Karpas-422 (cell line): ENCODE results near the gene MCM3AP. TPM values are rescaled to one million over a fixed set of nuclear protein-coding genes. Genes with fewer than 3 reads are reported as not detected.
"Not testable (repeated sequence)": the region's sequence is repeated elsewhere in the genome, so short reads cannot be mapped to it uniquely, and the experiment has no call there.

Experiments
- DNase-seq: peaks from one replicate; pipeline ENCODE4 v3.0.0-alpha.2; 2015
- H2AFZ ChIP-seq: fragments of 200-600 bp; sonication (generic); 2 replicates; pipeline ENCODE4 v1.6.1; 2014; ENCODE audit warnings: antibody characterized with exemption, low read length, mixed read lengths
- H3K27ac ChIP-seq: fragments of 200-600 bp; sonication (generic); 2 replicates; pipeline ENCODE4 v1.5.1; 2014; ENCODE audit warnings: mild to moderate bottlenecking, low read length, moderate library complexity
- H3K27me3 ChIP-seq: fragments of 200-600 bp; sonication (generic); 2 replicates; pipeline ENCODE4 v1.6.1; 2014; ENCODE audit warnings: low read length, mixed read lengths
- H3K36me3 ChIP-seq: fragments of 200-600 bp; sonication (generic); 2 replicates; pipeline ENCODE4 v1.6.1; 2014; ENCODE audit warnings: low read length, mixed read lengths; ENCODE audit not compliant: insufficient read depth
- H3K4me1 ChIP-seq: fragments of 200-600 bp; sonication (generic); 2 replicates; pipeline ENCODE4 v1.6.1; 2014; ENCODE audit warnings: mild to moderate bottlenecking, low read length, mixed read lengths
- H3K4me2 ChIP-seq: fragments of 200-600 bp; sonication (generic); 2 replicates; pipeline ENCODE4 v1.6.1; 2014; ENCODE audit warnings: low read length, low read depth, mild to moderate bottlenecking; ENCODE audit not compliant: poor library complexity, severe bottlenecking
- H3K4me3 ChIP-seq: fragments of 200-600 bp; sonication (generic); 2 replicates; pipeline ENCODE4 v1.5.1; 2014; ENCODE audit warnings: mild to moderate bottlenecking, antibody characterized with exemption, low read length, mixed read lengths
- H3K79me2 ChIP-seq: fragments of 200-600 bp; sonication (generic); 2 replicates; pipeline ENCODE4 v1.6.1; 2014; ENCODE audit warnings: mild to moderate bottlenecking, low read length, mixed read lengths
- H3K9ac ChIP-seq: fragments of 200-600 bp; sonication (generic); 2 replicates; pipeline ENCODE4 v1.6.0; 2014; ENCODE audit warnings: low read length
- H3K9me2 ChIP-seq: fragments of 200-600 bp; sonication (generic), shearing (Covaris generic); replicated peaks from 2 replicates; pipeline ENCODE4 v1.6.0; 2014; ENCODE audit warnings: mild to moderate bottlenecking, low read length, moderate library complexity; ENCODE audit not compliant: insufficient read depth
- H3K9me3 ChIP-seq: fragments of 300-700, 200-600 bp; sonication (generic); 2 replicates; pipeline ENCODE4 v1.6.1; 2014; ENCODE audit warnings: low read length, mixed read lengths
- H4K20me1 ChIP-seq: fragments of 200-600 bp; sonication (generic); 2 replicates; pipeline ENCODE4 v1.6.1; 2014; ENCODE audit warnings: mild to moderate bottlenecking, antibody characterized with exemption, low read length, low read depth; ENCODE audit not compliant: insufficient read depth
- total RNA-seq: library from RNA; depleted of rRNA; stranded (reverse); fragments of >200 nt; shearing (Covaris generic); gene quantifications from 2 replicates; pipeline ENCODE4 v1.2.3, GENCODE V29; 2014; ENCODE audit warnings: low replicate concordance

MCM3AP gene
- total RNA-seq, 1 experiment from 2014 or later, result 60.5 TPM

DNA sequence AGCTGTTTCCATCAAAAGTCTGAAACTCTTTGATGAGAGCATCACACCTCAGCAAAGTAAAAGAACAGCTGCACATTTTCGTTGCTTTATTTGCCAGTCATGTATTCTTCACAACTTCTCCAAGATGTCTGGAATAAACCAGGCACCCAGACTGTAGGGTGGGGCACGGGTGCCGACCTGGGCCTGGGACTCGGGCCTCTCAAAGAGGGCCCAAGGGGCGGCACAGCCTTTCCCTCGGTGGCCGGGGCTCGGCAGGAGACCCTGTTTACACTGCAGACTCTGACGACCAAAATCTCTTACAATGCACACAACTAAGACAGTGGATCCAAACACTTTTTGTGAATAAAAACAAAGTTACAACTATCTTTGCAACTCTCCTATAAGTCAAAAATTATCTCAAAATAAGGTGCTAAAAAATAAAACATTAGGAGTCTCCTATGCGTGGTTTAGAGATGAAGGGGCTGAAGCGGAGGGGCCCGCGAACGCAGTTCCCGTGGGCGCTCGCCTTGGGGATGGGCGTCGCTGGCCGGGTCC, 57.5 kb downstream of the MCM3AP start:
- peaks cover 38% of the 10 kb centered on the region for H3K4me1 ChIP-seq
- H3K27ac ChIP-seq, result peak overlapping the region; percentile 63
- peak overlapping the region; percentile 88 for H2AFZ ChIP-seq
- no peaks in the 10 kb centered on the region; the same call in 1 of the 2 replicates for H4K20me1 ChIP-seq
- H3K36me3 ChIP-seq, result peaks cover 33% of the 10 kb centered on the region
- H3K79me2 ChIP-seq, result peaks cover 82% of the 10 kb centered on the region
- H3K4me3 ChIP-seq, result peak overlapping the region; percentile 75
- H3K9me3 ChIP-seq, result no peaks in the 10 kb centered on the region
- no peaks in the 10 kb centered on the region for H3K9me2 ChIP-seq
- peak overlapping the region; percentile 91 for H3K4me2 ChIP-seq
- peak overlapping the region; percentile 81 for H3K9ac ChIP-seq
- no peaks in the 10 kb centered on the region for H3K27me3 ChIP-seq
- peak; percentile 56 for DNase-seq

DNA sequence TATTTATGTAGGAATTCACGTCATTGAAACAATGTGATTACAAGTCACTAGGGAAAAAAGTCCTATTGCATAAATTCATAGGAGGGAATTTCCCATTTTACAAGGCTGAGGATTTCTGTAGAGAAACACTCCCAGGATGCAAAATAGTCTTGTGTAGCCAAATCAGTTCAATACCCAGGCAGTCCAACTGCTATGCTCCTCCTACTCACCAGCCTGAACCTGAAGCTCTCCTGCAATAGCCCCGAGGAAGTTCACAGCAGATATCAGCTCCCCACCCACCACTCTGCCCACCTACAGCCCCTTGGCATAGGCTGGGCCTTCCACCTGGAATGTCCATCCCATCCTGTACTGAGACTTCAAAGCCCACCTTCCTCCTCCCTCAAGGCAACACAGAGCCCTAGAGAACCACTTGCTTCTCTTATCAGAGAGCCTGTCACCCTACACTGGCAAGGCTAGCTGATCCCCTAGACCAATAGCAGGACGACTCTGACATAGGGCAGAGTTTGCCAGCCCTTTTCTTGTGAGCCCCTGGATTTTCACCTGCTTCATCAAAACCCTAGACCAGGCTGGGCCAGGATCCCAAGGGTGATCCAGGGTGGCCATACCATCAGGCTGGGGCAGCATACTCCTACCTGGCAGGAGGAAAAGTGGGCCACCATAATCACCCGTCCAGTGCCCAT, 58.4 kb downstream of the MCM3AP start:
- Histone ChIP-seq H3K9me3 (no peaks in the 10 kb centered on the region), H3K9me2 (no peaks in the 10 kb centered on the region), H3K4me3 (peak overlapping the region; percentile 75), H3K4me2 (peak overlapping the region; percentile 91), H3K79me2 (peaks cover 80% of the 10 kb centered on the region), H4K20me1 (no peaks in the 10 kb centered on the region; the same call in 1 of the 2 replicates), H3K36me3 (peaks cover 25% of the 10 kb centered on the region), H3K27ac (peak overlapping the region; percentile 63), H3K9ac (peak overlapping the region; percentile 81), H2AFZ (no peak overlapping the region), H3K27me3 (no peaks in the 10 kb centered on the region), H3K4me1 (peaks cover 38% of the 10 kb centered on the region)
- peak; percentile 76 for DNase-seq

DNA sequence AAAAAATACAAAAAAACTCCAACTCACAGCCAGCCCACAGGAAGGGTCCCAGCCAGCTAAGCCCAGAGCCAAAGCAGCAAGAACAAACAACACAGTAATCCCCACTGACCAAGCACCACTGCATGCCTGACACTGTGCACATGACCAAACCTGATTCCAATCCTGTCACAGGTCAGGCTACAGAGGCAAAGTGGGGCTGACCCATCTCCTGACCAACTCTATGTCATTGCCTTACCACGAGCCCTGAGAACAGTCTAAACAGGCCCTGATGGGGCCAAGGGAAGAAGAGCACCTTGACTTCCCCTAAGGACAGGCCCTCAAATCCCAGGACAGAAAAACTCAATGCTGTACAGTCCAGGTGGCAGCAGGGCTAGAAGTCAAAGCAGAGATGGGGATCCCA, 59.3 kb downstream of the MCM3AP start:
- H3K9me3 ChIP-seq, result no peaks in the 10 kb centered on the region
- H3K27ac ChIP-seq, result peak overlapping the region; percentile 63
- peaks cover 75% of the 10 kb centered on the region for H3K79me2 ChIP-seq

DNA sequence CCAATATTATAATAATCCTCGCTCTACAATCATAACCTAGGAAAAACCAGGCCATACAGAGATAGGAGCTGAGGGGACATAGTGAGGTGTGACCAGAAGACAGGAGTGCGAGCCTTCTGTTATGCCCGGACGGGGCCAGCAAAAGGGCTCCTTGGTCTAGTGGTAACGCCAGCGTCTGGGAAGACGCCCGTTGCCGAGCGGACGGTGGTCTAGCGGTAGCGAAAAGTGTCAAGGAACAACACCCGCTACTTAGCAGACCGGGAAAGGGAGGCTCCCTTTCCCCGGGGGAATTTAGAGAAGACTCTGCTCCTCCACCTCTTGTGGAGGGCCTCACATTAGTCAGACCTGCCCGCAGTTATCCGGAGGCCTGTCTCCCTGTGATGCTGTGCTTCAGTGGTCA, 61.8 kb downstream of the MCM3AP start:
- not testable (repeated sequence) for H3K9me2 ChIP-seq, H3K4me2 ChIP-seq, H2AFZ ChIP-seq, DNase-seq, H3K36me3 ChIP-seq, H3K27me3 ChIP-seq, H3K4me3 ChIP-seq, H3K9me3 ChIP-seq, H4K20me1 ChIP-seq, H3K27ac ChIP-seq, H3K9ac ChIP-seq
- Histone ChIP-seq H3K4me1 (peaks cover 21% of the 10 kb centered on the region), H3K79me2 (peaks cover 55% of the 10 kb centered on the region)

More for the DNA sequence above, 59.3 kb downstream of the MCM3AP start:
- peaks cover 36% of the 10 kb centered on the region for H3K4me1 ChIP-seq
- H3K9ac ChIP-seq, result peak overlapping the region; percentile 81
- no peaks in the 10 kb centered on the region for H3K27me3 ChIP-seq
- H3K9me2 ChIP-seq, result no peaks in the 10 kb centered on the region
- DNase-seq, result no peak
- peak overlapping the region; percentile 75; the same call in 1 of the 2 replicates for H3K4me3 ChIP-seq
- H3K36me3 ChIP-seq, result peaks cover 16% of the 10 kb centered on the region
- peak overlapping the region; percentile 91 for H3K4me2 ChIP-seq
- H2AFZ ChIP-seq, result no peak overlapping the region
- no peaks in the 10 kb centered on the region; the same call in 1 of the 2 replicates for H4K20me1 ChIP-seq

DNA sequence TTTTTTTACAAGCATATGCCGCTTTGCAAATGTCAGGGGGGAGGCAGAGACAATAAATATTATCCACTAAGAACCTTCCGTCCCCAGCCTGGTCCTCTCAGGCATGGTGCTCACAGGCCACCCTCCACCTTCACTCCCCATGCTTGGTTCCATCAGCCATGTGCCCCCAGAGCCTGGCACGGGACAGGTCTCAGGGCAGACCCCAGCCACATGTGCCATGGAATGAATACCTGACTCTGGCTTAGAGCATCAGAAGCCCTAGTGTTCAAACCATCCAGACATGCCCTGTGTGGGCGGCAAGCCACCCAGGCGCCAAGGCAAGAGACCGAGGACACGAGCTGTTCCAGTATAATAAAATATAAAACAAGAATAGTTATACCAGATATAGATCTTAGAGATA, 62.2 kb downstream of the MCM3AP start:
- DNase-seq, result no peak
- H3K36me3 ChIP-seq, result peaks cover 6% of the 10 kb centered on the region; the same call in 1 of the 2 replicates
- H2AFZ ChIP-seq, result no peak overlapping the region
- peaks cover 53% of the 10 kb centered on the region for H3K79me2 ChIP-seq
- H3K4me2 ChIP-seq, result no peak overlapping the region
- no peaks in the 10 kb centered on the region for H3K9me2 ChIP-seq
- no peaks in the 10 kb centered on the region for H3K9me3 ChIP-seq
- H3K4me3 ChIP-seq, result no peak overlapping the region
- no peak overlapping the region for H3K9ac ChIP-seq
- no peaks in the 10 kb centered on the region for H3K27me3 ChIP-seq
- H4K20me1 ChIP-seq, result no peaks in the 10 kb centered on the region; the same call in 1 of the 2 replicates
- peaks cover 21% of the 10 kb centered on the region for H3K4me1 ChIP-seq
- no peak overlapping the region for H3K27ac ChIP-seq

DNA sequence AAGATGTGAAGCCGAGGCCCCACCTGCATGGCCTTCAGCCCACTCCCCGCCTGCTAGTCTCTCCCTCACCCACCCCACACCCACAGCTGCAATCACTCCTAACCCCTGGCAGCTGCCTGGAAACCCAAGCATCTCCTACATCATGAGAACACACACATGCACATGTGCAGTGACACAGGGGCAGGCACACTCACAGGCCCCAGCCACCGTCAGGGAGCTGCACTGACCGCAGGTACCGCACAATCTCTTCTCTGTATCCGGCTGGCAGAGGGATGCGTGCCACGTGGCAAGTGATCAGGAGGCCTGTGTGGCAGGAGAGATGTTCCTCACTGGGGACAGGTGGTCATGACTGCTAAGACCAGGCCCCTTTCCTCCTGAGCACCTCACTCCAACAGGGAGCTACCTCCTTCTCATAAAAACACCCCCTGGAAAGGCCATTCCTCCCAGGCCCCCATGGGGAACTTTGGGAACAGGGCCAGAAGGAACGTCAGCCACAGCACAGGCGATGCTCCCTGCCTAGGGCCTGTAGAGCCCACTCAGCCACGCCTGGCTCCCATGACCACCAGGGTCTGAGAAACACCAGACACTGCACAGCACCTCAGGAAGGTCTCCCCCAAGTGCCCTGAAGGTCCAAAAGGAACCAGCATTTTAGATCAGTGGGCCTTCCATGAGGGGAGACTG, 62.8 kb downstream of the MCM3AP start:
- Histone ChIP-seq H3K4me2 (no peak overlapping the region), H3K9me3 (no peaks in the 10 kb centered on the region), H4K20me1 (no peaks in the 10 kb centered on the region; the same call in 1 of the 2 replicates), H3K27me3 (no peaks in the 10 kb centered on the region), H3K9me2 (no peaks in the 10 kb centered on the region), H3K4me3 (no peak overlapping the region), H2AFZ (no peak overlapping the region), H3K9ac (no peak overlapping the region), H3K27ac (no peak overlapping the region), H3K4me1 (peaks cover 18% of the 10 kb centered on the region), H3K36me3 (peaks cover 6% of the 10 kb centered on the region; the same call in 1 of the 2 replicates), H3K79me2 (peaks cover 46% of the 10 kb centered on the region)
- no peak for DNase-seq

DNA sequence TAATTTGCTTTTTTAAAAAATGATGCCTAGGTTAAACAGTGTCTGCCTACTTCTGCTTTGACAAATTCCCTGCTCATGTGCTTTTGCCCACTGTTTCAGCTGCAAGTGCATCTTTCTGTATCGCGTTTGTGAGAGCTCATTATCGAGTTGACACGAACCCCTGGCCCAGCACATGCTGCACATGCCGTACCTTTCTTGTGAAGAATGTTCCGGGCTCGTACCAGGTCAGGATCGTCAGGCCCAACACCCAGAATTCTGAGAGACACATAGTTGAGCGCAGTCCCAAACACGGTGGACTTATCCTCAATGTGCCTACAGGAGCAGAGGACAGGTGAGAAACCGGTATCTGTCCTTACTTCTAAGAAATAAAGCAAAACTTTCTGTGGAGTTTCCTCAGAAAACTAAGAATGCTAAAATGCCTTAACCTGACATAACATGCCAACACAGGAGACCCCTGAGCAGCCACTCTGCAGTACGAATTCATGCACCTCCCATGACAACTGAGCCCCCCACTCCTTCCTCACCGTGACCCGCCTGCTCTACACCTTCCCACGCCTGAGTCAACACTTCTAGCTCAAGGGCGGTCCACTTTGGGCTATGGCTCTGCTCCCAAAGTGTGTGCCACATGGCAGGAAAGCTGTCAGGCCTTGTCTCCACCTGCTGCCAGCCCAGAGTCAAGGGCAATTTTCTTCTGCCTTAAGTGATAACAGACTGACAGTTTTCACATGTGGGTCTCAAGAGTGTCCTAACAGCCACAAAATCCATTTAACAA, 63.6 kb downstream of the MCM3AP start:
- Histone ChIP-seq H3K36me3 (peaks cover 6% of the 10 kb centered on the region; the same call in 1 of the 2 replicates), H3K9me2 (no peaks in the 10 kb centered on the region), H3K27me3 (no peaks in the 10 kb centered on the region), H3K4me2 (no peak overlapping the region), H3K4me3 (no peak overlapping the region), H2AFZ (no peak overlapping the region), H3K9ac (no peak overlapping the region), H4K20me1 (no peaks in the 10 kb centered on the region), H3K27ac (no peak overlapping the region), H3K4me1 (peaks cover 11% of the 10 kb centered on the region), H3K9me3 (no peaks in the 10 kb centered on the region), H3K79me2 (peaks cover 40% of the 10 kb centered on the region)
- no peak for DNase-seq
